ENCODE results near the gene GPC3.
"Not testable (repeated sequence)": the region's sequence is repeated elsewhere in the genome, so short reads cannot be mapped to it uniquely, and the experiment has no call there.

The GPC3 gene

DNA sequence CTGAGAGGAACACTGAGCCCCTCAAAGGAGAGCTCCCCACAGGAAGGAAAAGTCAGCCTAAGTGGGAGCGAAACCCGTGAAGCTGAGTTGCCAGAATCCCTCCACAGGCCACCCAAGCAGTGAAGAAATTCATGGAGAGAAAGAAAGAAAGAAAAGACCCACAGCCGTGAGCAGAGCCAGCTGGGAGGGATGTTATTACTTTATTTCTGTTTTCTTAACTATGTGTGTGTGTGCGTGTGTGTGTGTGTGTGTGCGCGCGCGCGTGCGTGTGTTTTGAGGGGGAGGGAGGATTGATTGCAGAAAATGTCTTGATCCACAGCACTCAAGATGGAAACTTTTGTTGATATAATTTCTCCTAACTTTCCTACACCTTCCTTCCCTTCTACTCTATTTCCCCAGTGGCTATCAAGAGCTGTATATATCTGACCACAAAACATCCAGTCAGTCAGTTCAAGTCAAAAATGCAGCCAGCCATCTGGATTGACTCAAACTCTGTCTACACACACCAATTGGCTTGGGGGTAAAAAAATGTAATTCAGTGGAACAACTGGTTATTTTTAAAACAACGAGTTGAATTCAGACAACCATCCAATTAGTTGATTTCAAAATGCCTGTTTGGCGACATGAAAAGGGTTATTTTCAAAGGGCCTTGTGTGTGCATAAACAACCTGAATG lies 13.8 kb upstream of the GPC3 start:
- DNase-seq, result no peak

- DNase-seq, result no peak
Observed at GRCh38 chrX:133995759-133996158, 10.4 kb upstream of the GPC3 start.

- no peak for DNase-seq
Observed at GRCh38 chrX:133994576-133994975, 9.2 kb upstream of the GPC3 start.

DNA sequence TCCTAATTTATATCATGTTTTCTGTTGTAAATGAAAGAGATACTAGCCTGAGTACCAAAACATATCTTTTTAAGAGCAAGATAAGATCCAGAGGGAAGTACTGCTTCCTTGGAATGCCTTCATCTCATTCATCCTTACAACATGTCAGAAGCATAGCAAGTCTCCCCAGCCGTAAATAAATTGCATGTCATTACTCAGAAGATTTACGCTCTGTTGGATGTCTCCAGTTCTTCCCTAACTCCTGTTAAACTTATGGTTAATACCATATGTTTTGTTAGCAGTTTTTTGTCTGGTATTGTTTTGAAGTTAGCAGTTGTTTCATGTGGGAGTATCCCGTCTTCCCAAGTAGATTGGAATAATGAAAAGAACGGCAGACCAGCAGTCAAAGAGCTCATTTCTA lies 7.5 kb upstream of the GPC3 start:
- no peak for DNase-seq

DNA sequence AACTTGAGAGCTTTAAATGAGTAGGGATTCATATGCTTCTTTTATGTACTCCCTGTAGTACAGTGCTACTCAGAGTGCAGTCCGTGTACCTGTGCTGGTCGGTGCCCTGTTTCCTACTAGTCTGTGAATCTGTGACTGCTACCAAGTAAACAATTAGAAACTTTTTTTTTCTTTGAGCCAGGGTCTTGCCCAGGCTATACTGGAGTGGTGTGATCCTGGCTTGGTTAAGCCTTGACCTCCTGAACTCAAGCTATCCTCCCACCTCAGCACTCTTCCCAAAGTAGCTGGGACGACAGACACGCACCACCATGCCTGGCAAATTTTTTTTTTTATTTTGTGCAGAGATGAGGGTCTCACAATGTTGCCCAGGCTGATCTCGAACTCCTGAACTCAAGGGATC lies 6.4 kb upstream of the GPC3 start:
- no peak for DNase-seq

DNA sequence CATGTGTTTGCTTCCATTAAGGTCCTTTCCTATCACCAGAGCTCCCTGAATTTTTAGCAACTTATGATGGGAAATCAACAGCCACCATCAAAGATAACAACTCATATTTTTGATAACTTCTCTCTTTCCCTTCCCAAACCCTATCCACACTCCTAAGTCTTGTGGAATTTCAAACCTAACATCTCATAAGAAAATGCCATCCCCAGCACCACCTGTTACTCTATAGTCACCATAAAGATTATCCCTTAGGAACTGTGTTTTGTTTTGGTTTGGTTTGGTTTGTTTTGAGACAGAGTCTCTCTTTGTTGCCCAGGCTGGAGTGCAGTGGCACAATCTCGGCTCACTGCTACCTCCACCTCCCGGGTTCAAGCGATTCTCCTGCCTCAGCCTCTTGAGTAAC lies 5.7 kb upstream of the GPC3 start:
- DNase-seq, result not testable (repeated sequence)

DNA sequence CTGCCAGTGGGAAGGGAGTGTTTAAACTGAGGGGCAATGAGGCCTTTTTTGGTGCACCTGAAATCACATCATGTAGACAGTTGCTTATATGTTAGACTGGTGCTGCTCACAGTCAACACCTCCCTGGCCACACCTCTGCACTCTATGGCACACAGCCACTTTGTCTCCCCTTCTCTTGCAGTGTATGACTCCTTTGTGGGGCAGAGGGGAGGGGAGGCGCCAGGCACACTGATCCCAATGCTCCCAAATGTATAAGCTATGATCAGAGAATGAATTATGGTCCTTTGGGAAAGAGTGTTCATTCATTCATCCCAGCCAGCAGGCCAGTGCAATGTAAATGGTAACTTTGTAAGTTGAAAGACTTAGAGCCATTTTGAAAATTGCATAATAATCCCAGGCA lies 4.6 kb upstream of the GPC3 start:
- DNase-seq, result no peak

DNA sequence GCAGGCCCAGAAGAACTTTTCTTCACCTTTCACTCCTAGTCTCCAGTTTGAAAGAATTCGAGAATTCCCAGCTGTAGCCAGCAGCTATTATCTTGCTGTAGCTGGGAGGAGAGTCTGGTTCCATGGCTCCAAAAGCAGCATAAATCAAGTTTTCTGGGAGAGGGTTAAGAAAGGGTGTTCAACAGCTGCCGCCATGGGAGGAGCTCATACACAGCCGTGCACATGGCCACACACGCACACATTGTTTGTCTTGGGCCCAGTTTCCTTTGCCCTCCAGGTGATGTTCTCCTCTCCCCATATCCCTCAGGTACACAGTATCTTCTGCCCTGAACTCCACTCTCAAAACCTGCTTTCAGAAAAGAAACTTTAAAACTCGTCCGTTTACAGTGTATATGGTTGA lies 4.1 kb upstream of the GPC3 start:
- no peak for DNase-seq

DNA sequence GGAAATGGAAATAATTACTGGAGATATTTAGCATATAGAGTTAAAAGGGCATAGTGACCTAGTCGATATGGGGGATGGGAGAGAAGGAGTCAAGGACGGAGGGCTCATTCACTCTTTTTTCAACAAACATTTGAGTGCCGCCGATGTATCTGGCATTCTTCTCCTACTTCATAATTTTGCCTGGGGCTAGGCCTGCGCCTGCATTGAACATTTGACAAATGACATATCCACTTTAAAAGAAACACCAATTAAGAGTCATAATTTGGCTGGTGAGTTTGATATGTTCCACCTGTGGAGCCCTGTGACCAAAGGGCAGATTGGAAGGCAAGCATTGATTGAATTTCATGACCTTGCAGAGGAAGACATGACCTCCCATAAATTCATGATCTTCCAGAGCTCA lies 2.6 kb upstream of the GPC3 start:
- DNase-seq, result no peak

- no peak for DNase-seq
Observed at GRCh38 chrX:133987188-133987587, 1.8 kb upstream of the GPC3 start.

DNA sequence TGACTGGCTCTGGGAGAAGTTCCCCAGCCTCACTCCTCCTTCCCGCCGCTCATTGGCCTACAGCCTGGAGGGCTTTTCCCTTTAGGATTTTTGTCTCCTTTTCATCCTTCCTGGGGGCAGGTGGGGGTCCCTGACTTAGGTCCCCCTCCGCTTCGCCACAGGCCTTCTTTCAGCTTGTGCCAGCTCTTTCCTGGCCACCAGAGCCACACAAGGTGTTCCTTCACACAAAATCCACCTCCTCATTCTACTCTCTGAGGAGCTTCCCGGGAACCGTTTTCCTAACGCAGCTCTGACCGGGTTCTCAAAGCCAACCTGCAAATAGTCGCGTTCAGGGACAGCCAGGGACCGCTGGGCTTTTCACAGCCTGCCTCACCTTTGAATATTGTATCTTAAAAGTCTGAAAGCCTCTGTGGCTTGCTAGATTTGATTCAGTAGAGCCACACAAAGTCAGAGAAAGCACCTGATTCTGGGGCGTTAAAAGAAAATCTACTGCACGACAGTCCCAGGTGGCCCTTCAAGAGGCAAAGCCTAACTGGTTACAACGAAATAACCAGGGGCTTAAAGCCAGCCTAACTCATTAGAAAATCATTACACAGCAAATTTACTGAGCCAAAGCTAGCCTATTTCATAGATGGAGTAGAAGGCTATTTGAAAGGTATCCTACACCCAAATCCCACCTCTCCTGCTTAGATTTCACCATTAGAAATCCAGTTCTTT lies 731 bp upstream of the GPC3 start:
- DNase-seq, result peak in 1 of 51 donors; percentile 1

DNA sequence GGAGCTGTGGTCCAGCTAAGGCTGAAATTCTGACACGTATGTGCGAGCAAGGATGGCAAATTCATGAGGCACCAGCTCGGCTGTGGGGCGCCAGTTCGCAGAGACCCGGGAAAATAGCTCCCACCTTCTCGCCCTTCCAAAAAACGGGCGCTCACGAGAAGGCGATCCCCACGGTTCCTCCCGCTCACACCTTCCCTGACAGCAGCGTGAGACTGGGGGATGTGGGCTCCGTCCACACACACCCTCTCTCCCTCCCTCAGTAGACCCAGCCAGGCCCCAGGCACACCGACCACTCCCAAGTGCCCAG lies 584 bp downstream of the GPC3 start:
- no peak for DNase-seq

GRCh38 chrX:133983974-133984845 lies 1.2 kb downstream of the GPC3 start:
- DNase-seq, result no peak

- DNase-seq, result no peak
Observed at GRCh38 chrX:133983256-133983973, 2.0 kb downstream of the GPC3 start.

DNA sequence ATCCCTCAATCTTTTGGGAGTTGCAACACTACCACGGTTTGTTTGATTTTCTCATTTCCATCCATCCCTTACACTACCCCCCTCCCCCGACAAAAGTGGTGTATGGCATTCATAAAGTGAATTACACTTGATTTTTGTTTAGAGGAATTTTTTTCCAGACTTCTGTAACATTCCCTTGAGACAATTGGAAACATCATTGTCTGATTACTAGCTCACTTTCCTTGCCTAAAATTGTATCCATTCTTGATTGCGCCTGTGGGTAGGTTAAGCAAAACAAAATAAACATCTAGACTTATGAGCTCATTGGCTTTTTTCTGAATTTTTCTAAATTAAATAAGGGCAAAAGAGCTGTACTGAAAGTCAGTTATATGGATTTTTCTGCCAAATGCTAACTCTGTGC lies 3.5 kb downstream of the GPC3 start:
- no peak for DNase-seq

GRCh38 chrX:133980832-133981588 lies 4.4 kb downstream of the GPC3 start:
- DNase-seq, result no peak

GRCh38 chrX:133980406-133980805 lies 5.0 kb downstream of the GPC3 start:
- DNase-seq, result no peak

- DNase-seq, result no peak
Observed at GRCh38 chrX:133979641-133980230, 5.7 kb downstream of the GPC3 start.

- DNase-seq, result no peak
Observed at GRCh38 chrX:133973704-133974103, 11.7 kb downstream of the GPC3 start.

- DNase-seq, result no peak
Observed at GRCh38 chrX:133972916-133973315, 12.5 kb downstream of the GPC3 start.

DNA sequence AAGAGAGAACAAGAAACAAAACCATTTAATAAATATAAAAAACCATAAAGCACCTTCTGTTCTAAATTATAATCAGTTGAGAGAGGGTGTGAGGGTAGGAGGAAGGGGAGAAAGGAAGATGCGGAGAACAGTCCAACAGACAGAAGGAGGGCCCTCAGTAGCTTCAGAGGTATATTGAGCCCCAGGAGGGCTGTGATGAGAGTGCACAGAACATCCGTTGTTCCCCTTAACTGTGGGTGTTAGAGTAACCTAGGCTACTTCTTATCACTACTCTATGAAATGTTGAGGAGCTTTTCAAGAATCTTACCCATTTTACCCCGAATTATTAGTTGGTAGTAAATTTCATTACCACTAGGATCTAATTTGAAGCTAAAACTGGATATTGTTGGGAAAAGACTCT lies 13.8 kb downstream of the GPC3 start:
- no peak for DNase-seq

All from hypothalamus (tissue), 51 donors.